Endodermal cell (in vitro differentiated cells): ENCODE results near the gene SLC12A9. TPM values are rescaled to one million over a fixed set of nuclear protein-coding genes. Genes with fewer than 3 reads are reported as not detected.

Experiments used
- DNase-seq: peaks from one replicate; pipeline ENCODE4 v3.0.0-alpha.2; 2017
- H3K27ac ChIP-seq: 2 replicates; pipeline ENCODE4 v1.5.1; 2013; ENCODE audit warnings: mild to moderate bottlenecking, low read depth, low read length, moderate library complexity
- H3K27me3 ChIP-seq: 2 replicates; pipeline ENCODE4 v1.6.1; 2013; ENCODE audit warnings: mild to moderate bottlenecking, low read length, moderate library complexity; ENCODE audit not compliant: insufficient read depth, control insufficient read depth, poor library complexity, severe bottlenecking
- H3K36me3 ChIP-seq: 2 replicates; pipeline ENCODE4 v1.7.0; 2013; ENCODE audit warnings: mild to moderate bottlenecking, low read length, moderate library complexity; ENCODE audit not compliant: control insufficient read depth, insufficient read depth
- H3K4me1 ChIP-seq: one replicate; pipeline ENCODE4 v1.7.0; 2013; ENCODE audit warnings: low read length; ENCODE audit not compliant: control insufficient read depth, insufficient read depth
- H3K4me3 ChIP-seq: 2 replicates; pipeline ENCODE4 v1.5.1; 2013; ENCODE audit warnings: mild to moderate bottlenecking, low read length, moderate library complexity
- H3K9ac ChIP-seq: 2 replicates; pipeline ENCODE4 v1.6.1; 2013; ENCODE audit warnings: mild to moderate bottlenecking, low read length, moderate library complexity; ENCODE audit not compliant: poor library complexity, severe bottlenecking; ENCODE audit errors: extremely low read depth
- H3K9me3 ChIP-seq: 2 replicates; pipeline ENCODE4 v1.6.1; 2013; ENCODE audit warnings: mild to moderate bottlenecking, low read length, moderate library complexity; ENCODE audit not compliant: control insufficient read depth
- H3K27ac Mint-ChIP-seq: 2 replicates; pipeline ENCODE4 v1.8.0; 2020; ENCODE audit warnings: mixed read lengths
- H3K27me3 Mint-ChIP-seq: 2 replicates; pipeline ENCODE4 v1.8.0; 2021; ENCODE audit warnings: mild to moderate bottlenecking, mixed read lengths; ENCODE audit not compliant: insufficient read depth
- H3K36me3 Mint-ChIP-seq: 2 replicates; pipeline ENCODE4 v1.8.0; 2020; ENCODE audit warnings: low read depth, mixed read lengths
- H3K4me1 Mint-ChIP-seq: 2 replicates; pipeline ENCODE4 v1.8.0; 2020; ENCODE audit warnings: mixed read lengths
- H3K4me3 Mint-ChIP-seq: 2 replicates; pipeline ENCODE4 v1.8.0; 2020; ENCODE audit warnings: mild to moderate bottlenecking, moderate library complexity, mixed read lengths
- H3K9me3 Mint-ChIP-seq: 2 replicates; pipeline ENCODE4 v1.8.0; 2020; ENCODE audit warnings: mild to moderate bottlenecking, mixed read lengths
- WGBS, 2 experiments: methylation state at CpG; one replicate each; pipeline versions ENCODE4 v1.1.5 to v1.1.7; 2013; ENCODE audit warnings: missing lambda C conversion rate in 2 of 2, mixed read lengths in 1 of 2; ENCODE audit not compliant: insufficient coverage in 1 of 2, insufficient read length in 1 of 2; 5-methylcytosine and 5-hydroxymethylcytosine counted together
- total RNA-seq, 2 donors: library from RNA; stranded (reverse); fragmentation: NEBNext Ultra II Directional in 1 of 2; extraction: Animal tissue kit (Norgen Biotek cat#: 25700) in 1 of 2; gene quantifications; 2 replicates in 1 of 2; 3 replicates in 1 of 2; pipeline ENCODE4 v1.2.1, GENCODE V29; 2021
- TF ChIP-seq, protein P1 (sequence below): fragments of 200-600 bp; sonication (generic); conservative IDR thresholded peaks from 2 replicates; pipeline ENCODE4 v1.5.0; 2021; ENCODE audit warnings: antibody characterized with exemption, mild to moderate bottlenecking

Gene SLC12A9
- total RNA-seq, 2 donors from 2014 or later = 22.5 to 35.1 TPM

DNA sequence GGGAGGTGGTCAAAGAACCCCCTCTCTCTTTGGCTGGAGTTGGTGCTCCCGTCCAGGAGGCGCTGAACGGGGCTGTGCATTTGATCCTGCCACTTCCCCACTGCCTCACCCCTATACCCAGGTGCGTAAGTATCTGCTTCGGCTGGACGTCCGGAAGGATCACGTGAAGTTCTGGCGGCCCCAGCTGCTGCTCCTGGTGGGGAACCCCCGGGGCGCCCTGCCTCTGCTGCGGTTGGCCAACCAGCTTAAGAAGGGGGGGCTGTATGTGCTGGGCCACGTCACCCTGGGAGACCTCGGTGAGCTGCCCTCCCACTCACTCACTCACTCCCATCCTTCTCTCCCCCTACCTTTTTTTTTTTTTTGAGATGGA lies 9.1 kb downstream of the SLC12A9 start:
- Histone ChIP-seq H3K4me3 (no peak overlapping the region), H3K4me1 (peaks cover 3% of the 10 kb centered on the region), H3K36me3 (peaks cover 10% of the 10 kb centered on the region), H3K9ac (no peak overlapping the region), H3K27me3 (no peaks in the 10 kb centered on the region), H3K27ac (no peak overlapping the region), H3K9me3 (no peaks in the 10 kb centered on the region)
- Mint-ChIP-seq H3K4me3 (no peak overlapping the region), H3K9me3 (no peaks in the 10 kb centered on the region), H3K36me3 (peaks cover 48% of the 10 kb centered on the region), H3K27ac (no peak overlapping the region), H3K4me1 (peaks cover 5% of the 10 kb centered on the region), H3K27me3 (no peaks in the 10 kb centered on the region)
- TF ChIP-seq, protein P1, sequence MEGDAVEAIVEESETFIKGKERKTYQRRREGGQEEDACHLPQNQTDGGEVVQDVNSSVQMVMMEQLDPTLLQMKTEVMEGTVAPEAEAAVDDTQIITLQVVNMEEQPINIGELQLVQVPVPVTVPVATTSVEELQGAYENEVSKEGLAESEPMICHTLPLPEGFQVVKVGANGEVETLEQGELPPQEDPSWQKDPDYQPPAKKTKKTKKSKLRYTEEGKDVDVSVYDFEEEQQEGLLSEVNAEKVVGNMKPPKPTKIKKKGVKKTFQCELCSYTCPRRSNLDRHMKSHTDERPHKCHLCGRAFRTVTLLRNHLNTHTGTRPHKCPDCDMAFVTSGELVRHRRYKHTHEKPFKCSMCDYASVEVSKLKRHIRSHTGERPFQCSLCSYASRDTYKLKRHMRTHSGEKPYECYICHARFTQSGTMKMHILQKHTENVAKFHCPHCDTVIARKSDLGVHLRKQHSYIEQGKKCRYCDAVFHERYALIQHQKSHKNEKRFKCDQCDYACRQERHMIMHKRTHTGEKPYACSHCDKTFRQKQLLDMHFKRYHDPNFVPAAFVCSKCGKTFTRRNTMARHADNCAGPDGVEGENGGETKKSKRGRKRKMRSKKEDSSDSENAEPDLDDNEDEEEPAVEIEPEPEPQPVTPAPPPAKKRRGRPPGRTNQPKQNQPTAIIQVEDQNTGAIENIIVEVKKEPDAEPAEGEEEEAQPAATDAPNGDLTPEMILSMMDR = no peak
- 97% methylated on average over 9 to 14 of the region's 14 CpGs for WGBS, 2 experiments
- no peak for DNase-seq

DNA sequence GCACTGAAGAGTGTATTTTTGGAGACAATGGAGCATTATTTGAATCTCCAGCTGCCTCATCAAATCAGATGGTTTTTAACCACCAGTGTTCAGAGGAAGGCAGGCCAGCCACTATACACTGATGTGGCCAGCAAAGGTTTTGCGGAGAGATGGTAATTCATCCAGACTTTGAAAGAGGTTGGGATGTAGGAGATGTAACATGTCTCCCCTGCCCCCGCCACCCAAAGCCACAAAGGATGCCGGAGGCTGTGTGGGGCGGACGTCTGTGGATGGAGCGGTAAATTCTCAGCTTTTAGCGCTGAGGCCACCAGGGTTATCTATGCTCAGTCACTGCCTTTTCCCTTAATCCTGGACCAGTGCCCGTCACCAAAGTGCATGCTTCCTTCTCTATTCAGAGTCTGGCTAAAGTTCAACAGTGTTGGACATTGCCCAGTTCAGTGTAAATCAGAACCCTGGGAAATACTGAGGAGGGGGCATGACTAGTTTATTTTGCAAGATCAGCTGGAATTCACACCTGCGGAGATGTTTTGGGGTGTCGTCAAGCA lies 11.0 kb downstream of the SLC12A9 start:
- Mint-ChIP-seq H3K4me1 (peaks cover 13% of the 10 kb centered on the region), H3K27ac (no peak overlapping the region), H3K36me3 (peaks cover 42% of the 10 kb centered on the region), H3K4me3 (no peak overlapping the region), H3K27me3 (no peaks in the 10 kb centered on the region), H3K9me3 (no peaks in the 10 kb centered on the region)
- peaks cover 10% of the 10 kb centered on the region for H3K36me3 ChIP-seq
- H3K4me3 ChIP-seq = no peak overlapping the region
- H3K9ac ChIP-seq = no peak overlapping the region
- no peak overlapping the region for H3K27ac ChIP-seq
- peaks cover 4% of the 10 kb centered on the region for H3K4me1 ChIP-seq
- TF ChIP-seq, protein P1 = no peak
- no peaks in the 10 kb centered on the region for H3K9me3 ChIP-seq
- no peak for DNase-seq
- WGBS, 2 experiments = 92 to 95% methylated on average over 8 to 10 of the region's 10 CpGs
- no peaks in the 10 kb centered on the region for H3K27me3 ChIP-seq

DNA sequence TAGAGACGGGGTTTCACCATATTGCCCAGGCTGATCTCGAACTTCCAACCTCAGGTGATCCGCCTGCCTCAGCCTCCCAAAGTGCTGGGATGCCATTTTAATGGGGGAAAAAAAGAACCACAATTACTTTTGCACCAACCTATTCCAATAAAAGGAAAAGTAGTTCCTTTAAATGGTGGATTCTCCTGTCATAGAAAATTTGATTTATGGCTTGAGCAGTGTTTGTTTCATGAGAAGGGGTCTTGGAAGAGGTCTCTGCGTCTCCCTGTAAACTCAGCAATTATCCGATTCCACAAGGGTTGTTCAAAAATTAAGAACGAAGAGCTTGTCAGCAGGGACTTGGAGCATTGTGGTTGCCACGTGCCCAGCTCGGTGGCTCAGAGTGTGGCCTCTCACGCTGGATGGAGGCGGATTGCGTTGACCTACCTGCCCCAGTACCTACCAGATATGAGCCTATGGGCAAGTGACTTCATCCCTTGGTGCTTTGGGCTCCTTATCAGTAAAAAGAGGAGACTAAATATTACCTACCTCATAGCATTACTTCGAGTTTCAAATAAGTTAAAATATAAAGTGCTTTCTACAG lies 11.8 kb downstream of the SLC12A9 start:
- Histone ChIP-seq H3K9me3 (no peaks in the 10 kb centered on the region), H3K4me1 (peaks cover 5% of the 10 kb centered on the region), H3K27me3 (no peaks in the 10 kb centered on the region), H3K9ac (no peak overlapping the region), H3K27ac (no peak overlapping the region), H3K36me3 (peaks cover 19% of the 10 kb centered on the region), H3K4me3 (no peak overlapping the region)
- WGBS, 2 experiments = 91 to 96% methylated on average over 11 to 12 of the region's 12 CpGs
- Mint-ChIP-seq H3K4me3 (no peak overlapping the region), H3K9me3 (no peaks in the 10 kb centered on the region), H3K4me1 (peaks cover 13% of the 10 kb centered on the region), H3K27me3 (no peaks in the 10 kb centered on the region), H3K36me3 (peaks cover 48% of the 10 kb centered on the region), H3K27ac (no peak overlapping the region)
- DNase-seq = no peak
- TF ChIP-seq, protein P1 = no peak
